Esophagus mucosa (tissue), 1 donor: ENCODE measurements around the gene RRP1. TPM values are rescaled to one million over a fixed set of nuclear protein-coding genes. Genes with fewer than 3 reads are reported as not detected.
"Not testable (repeated sequence)": the region's sequence is repeated elsewhere in the genome, so short reads cannot be mapped to it uniquely, and the experiment has no call there.

Experiments
- ATAC-seq: fragments of 200-7000 bp; cut with Tn5 transposase; one replicate; pipeline ENCODE4 v1.9.1; 2020
- total RNA-seq: library from RNA; stranded (reverse); gene quantifications from one replicate; pipeline ENCODE4 v1.2.4, GENCODE V29; 2023
- donor health status: DM: yes; HTN: yes; CAD: no.

RRP1 gene
- total RNA-seq, 1 donor from 2014 or later = 30.8 TPM

GRCh38 chr21:43818685-43819084 lies 29.3 kb downstream of the RRP1 start:
- ATAC-seq = no peak

DNA sequence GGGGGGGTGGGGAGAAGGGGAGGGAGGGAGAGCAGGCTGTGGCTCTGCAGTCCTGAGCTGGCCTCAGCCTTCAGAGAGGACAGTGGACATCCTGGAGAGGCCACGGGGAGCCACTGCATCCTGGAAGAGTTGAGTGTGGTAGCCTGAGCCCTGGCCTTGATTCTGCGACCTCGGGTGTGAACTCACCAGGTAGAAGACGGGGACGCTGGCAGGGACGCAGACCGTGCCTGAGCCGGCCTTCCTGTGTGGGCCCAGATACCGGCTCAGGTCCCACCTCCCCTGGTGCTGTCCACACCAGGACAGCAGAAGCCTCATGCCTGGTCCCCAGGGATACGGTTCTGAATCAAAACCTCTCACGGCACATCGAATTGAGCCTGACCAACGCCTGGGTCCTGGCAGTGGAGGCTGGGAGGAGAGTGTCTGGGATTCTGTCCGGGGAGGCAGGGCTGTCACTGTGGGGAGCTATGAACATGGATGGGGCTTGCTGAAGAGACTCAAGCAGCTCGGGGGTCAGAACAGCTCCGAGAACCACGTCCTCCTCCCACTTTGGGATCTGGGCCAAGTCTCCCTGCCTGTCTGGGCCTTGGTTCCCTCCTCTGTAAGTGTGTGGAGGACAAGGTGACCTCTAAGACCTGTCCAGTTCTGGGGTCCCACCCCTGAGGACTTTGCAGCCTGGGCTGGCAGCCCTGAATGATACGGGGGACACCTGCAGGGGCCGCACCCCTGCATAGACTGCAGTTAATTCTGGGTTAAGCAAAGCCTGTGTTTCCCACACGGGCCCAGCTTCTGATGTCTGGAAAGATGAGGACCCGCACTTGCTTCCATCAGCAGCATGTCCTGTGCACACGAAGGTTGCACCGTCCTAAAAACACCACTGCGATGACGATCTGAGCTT lies 30.4 kb downstream of the RRP1 start:
- no peak for ATAC-seq

DNA sequence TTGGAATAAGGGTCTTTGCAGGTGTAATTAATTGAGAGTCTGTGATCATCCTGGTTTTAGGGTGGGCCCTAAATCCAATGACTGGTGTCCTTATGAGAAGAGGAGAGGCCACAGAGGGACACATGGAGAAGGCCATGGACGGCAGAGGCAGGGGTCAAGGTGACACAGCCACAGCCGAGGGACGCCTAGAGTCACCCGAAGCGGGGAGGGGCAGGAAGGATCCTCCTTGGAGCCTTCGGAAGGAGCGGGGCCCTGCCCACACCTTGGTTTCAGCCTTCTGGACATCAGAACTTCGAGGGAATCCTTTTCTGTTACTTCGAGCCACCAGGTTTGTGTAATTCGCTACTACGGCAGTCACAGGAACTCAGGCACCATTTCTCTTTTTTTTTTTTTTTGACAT lies 31.1 kb downstream of the RRP1 start:
- ATAC-seq = no peak

- ATAC-seq = not testable (repeated sequence)
These were observed 32.8 kb downstream of the RRP1 start for GRCh38 chr21:43822166-43822565.

DNA sequence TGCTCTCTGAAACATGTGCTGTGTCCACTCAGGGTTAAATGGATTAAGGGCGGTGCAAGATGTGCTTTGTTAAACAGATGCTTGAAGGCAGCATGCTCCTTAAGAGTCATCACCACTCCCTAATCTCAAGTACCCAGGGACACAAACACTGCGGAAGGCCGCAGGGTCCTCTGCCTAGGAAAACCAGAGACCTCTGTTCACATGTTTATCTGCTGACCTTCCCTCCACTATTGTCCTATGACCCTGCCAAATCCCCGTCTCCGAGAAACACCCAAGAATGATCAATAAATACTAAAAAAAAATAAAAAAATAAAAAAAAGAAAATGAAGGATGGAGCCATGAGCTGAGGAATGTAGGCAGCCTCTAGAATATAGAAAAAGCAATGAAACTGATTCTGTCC lies 33.4 kb downstream of the RRP1 start:
- not testable (repeated sequence) for ATAC-seq

DNA sequence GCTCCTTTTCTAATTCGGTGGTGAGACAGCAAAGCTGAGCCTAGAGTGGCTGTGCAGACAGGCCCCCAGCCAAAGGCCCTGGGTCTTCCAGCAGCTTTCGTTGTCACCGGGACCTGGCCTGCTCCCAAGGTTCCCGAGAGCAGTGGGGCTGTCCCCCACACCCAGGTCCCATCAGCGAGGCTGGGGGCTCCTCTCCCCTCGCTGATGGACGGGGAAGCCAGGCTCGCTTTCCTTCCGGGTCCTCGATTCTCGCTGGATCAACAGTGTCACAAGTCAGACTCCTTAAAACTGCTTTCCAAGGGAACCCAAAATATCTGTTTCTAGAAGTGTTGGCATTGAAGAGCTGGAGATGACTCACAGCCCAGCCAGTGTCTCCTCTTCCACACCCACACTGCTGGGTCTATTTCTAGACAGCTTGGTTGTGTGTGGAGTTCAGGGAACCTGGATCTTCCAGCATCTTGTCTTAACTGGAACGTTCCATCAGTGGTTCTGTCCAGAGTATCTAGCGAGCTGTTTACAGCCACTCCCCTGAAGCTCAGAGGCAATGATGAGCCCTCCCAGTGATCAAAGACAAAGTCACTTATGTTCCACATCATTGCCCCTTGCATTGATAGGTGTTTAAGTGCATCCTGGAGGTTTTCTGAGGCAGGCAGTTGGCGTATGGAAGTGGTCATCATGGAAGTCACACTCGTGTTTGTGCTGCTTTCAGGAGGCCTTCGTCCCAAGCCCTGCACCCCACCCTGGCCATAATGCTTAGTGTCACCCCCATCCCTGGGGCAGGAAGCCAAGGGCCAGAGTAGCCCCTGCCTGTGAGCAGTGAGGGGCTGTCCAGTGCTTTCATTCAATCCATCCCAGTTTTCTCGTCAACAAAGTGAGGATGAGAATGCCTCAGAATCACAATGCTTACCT lies 35.2 kb downstream of the RRP1 start:
- ATAC-seq = peak; percentile 50

- peak; percentile 47 for ATAC-seq
These were observed 36.0 kb downstream of the RRP1 start for GRCh38 chr21:43825242-43825935.

GRCh38 chr21:43825936-43826622 lies 36.7 kb downstream of the RRP1 start:
- ATAC-seq = peak; percentile 27

GRCh38 chr21:43826623-43826974 lies 37.2 kb downstream of the RRP1 start:
- ATAC-seq = peak; percentile 9

DNA sequence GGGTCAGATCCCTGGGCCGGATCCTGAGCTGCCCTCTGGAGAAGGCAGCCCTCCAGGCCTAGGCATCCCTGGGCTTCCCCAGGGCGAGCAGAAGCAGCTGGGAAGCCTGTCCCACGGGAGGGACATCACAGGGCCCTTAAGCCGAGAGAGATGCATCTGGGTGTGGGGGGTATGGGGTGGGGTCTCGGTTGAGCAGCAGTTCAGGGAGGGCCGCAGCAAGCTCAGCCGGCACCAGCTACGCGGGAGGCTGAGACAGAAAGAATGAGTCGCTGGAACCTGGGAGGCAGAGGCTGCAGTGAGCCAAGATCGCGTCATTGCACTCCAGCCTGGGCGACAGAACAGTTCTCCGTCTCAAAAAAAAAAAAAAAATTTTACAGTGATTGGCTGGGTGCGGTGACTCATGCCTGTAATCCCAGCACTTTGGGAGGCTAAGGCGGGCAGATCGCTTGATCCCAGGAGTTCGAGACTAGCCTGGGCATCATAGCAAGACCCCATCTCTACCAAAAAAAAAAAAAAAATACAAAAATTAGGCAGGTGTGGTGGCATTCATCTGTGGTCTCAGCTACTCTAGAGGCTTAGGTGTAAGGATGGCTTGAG lies 37.7 kb downstream of the RRP1 start:
- ATAC-seq = peak; percentile 56

GRCh38 chr21:43829161-43829560 lies 39.8 kb downstream of the RRP1 start:
- no peak for ATAC-seq

DNA sequence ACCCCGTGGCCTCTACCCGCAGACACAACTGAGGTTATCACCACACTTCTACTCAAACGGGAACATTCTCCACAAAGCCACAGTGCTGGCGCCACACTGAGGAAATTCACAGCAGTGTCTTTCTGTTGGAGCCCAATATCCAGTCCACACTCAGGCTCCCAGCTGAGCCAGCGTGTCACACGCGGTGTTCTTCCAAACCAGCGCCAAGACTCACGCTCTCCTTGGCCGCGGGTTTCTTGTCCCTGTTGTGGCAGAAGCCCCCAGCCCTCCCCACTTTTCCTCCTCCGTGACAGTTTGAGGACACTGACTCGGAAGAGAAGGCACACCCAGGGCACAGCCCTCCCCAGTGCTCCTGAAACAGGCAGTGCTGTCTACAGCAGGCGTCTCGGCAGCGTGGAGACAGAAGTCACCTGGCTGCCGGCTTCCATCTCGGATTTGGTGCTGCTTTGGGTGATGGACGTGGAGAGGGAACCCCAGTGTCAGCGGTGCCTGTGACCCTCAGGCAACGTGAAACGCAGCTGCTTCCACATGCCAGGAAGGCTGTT lies 40.3 kb downstream of the RRP1 start:
- ATAC-seq = no peak

DNA sequence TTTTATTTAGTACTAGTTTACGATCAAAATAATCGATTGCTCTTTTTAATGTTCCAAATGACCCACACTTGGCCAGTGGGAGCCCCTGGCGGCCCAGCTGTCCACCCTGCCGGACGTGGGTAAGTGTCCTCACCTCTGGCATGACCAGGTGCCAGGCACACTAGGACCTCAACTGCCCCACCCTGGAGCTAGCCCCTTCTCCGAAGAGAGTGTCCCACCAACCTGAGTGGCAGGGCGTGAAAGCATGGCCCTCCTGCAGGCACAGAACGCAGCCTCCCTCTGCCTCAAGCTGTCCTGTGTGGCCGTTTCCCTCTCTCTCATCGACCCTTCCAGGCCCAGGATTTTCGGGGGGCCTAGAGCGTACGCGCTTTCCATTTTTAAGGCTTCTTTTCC lies 42.8 kb downstream of the RRP1 start:
- no peak for ATAC-seq

- ATAC-seq = no peak
These were observed 43.3 kb downstream of the RRP1 start for GRCh38 chr21:43832648-43833047.

DNA sequence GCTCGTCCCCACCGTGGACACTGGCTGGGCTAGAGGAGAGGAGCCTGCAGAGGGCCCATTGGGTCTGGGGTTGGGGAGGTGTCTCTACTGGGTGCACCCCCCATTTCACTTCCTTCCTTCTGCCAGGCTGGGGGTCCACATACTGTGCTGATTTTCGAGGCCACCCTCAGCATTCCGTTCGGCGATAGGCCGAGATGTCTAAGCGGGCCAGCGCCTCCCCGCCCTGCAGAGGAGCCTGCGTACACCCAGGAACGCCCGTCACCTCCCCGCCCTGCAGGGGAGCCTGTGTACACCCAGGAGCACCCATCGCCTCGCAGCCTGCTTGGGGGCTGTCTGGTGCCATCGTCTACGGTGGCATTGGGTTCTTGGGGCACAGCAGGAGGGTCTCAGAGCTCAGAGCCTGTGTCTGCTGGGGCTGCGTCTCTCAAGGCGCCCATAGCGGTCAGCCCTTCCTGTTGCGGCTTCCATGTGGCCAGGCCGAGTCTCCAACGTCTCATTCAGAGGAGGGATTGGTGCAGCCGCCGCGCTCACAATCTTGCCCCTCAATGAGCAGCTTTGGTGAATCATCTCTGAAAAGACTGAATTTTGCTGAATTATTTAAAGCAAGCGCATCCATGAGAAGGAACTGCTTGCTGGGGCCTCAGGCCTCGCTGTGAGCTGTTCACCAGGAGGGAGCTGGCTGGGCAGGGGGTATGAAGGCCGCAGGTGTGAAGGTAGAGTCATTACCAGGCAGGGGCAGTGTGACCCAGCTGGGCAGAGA lies 44.9 kb downstream of the RRP1 start:
- ATAC-seq = no peak

GRCh38 chr21:43835050-43835449 lies 45.7 kb downstream of the RRP1 start:
- ATAC-seq = peak; percentile 13

DNA sequence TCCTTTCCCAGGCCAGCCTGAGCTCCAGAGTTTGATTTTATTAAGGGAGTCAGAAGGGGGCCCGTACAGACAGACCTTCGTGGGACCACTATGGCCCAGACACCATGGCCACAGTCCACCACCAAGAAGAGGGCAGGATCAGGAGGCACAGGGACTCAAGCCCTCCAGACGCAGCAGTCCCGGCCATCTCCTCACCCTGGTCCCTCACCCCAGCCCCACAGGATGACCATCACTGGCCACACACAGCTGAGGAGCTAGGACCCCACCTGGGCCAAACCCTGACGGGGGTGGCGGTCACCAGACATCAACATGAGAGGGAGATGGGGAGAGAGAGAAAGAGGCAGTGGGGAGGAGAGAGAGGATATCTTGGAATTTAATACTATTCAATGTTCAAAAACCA lies 46.5 kb downstream of the RRP1 start:
- ATAC-seq = no peak

- ATAC-seq = no peak
These were observed 47.2 kb downstream of the RRP1 start for GRCh38 chr21:43836616-43837015.

GRCh38 chr21:43840259-43840658 lies 50.9 kb downstream of the RRP1 start:
- no peak for ATAC-seq

DNA sequence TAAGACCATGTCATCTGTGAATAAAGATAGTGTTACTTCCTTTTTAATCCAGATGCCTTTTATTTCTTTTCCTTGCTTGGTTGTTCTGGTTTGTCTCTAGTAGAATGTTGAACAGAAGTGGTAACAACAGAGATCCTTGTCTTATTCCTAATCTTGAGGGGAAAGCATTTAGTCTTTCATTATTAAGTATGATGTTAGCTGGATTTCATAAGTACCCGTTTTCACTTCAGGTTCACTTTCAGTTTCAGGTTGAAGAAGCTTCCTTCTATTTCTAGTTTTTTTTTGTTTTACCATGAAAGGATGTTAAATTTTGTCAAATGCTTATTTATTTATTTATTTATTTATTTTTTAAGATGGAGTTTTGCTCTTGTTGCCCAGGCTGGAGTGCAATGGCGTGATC lies 53.4 kb downstream of the RRP1 start:
- ATAC-seq = no peak

GRCh38 chr21:43844906-43845305 lies 55.5 kb downstream of the RRP1 start:
- ATAC-seq = not testable (repeated sequence)
